Esophagus squamous epithelium (tissue), 4 donors: Measurements from ENCODE around the gene MICB.

Experiments used
- CTCF ChIP-seq, 6 experiments: fragments of 450-650 bp in 4 of 6; fragments of 200-600 bp in 2 of 6; sonication (generic) in 2 of 6; IDR thresholded peaks; one replicate each; pipeline ENCODE4 v1.5.1; 2016 to 2019; ENCODE audit warnings: antibody characterized with exemption in 6 of 6, mild to moderate bottlenecking in 4 of 6, moderate library complexity in 4 of 6
- POLR2A ChIP-seq, 4 donors: fragments of 450-650 bp; IDR thresholded peaks; one replicate each; pipeline ENCODE4 v1.6.1; 2017; ENCODE audit warnings: antibody characterized with exemption in 4 of 4, mild to moderate bottlenecking in 4 of 4, moderate library complexity in 3 of 4

- no peak for TF ChIP-seq CTCF (IDR thresholded peaks at IDR 0.05)
- no peak for TF ChIP-seq POLR2A (IDR thresholded peaks at IDR 0.05)
These were observed 62.2 kb downstream of the MICB start for GRCh38 chr6:31559958-31560696.
